Transverse colon (tissue), 4 donors: ENCODE data around the gene PARP3.

Source experiments
- CTCF ChIP-seq, 5 experiments: fragments of 200-600 bp in 3 of 5; fragments of 450-650 bp in 2 of 5; sonication (generic) in 3 of 5; IDR thresholded peaks; 1 replicate in 2 of 5; 2 replicates in 3 of 5; pipeline ENCODE4 v1.5.1; 2016 to 2017; ENCODE audit warnings: antibody characterized with exemption in 5 of 5, inconsistent platforms in 3 of 5, mild to moderate bottlenecking in 2 of 5, moderate library complexity in 1 of 5
- EP300 ChIP-seq: sonication (generic); formaldehyde crosslinking; IDR thresholded peaks from one replicate; pipeline ENCODE4 v1.6.1; 2017; ENCODE audit warnings: antibody characterized with exemption, low read depth
- POLR2A ChIP-seq: fragments of 450-650 bp; IDR thresholded peaks from one replicate; pipeline ENCODE4 v1.6.1; 2016; ENCODE audit warnings: antibody characterized with exemption, mild to moderate bottlenecking, moderate library complexity
- POLR2AphosphoS5 ChIP-seq, 3 donors: sonication (generic); formaldehyde crosslinking; IDR thresholded peaks; one replicate each; pipeline ENCODE4 v1.6.1; 2016; ENCODE audit warnings: antibody characterized with exemption in 3 of 3

GRCh38 chr3:51945926-51946705 lies 4.0 kb downstream of the PARP3 start:
- TF ChIP-seq CTCF (IDR thresholded peaks at IDR 0.05) (no peak), POLR2A (no peak), POLR2AphosphoS5 (IDR thresholded peaks at IDR 0.05) (no peak), EP300 (no peak)
